HCT116 (cell line): ENCODE measurements around the gene PLA2G2C. TPM values are rescaled to one million over a fixed set of nuclear protein-coding genes. Genes with fewer than 3 reads are reported as not detected.

Experiments used
- ATAC-seq: fragments of 200-7000 bp; cut with Tn5 transposase; 2 replicates; pipeline ENCODE4 v1.9.1; 2020; ENCODE audit warnings: mild to moderate bottlenecking, moderate library complexity
- BruUV-seq: library from RNA; stranded (reverse); fragments of 400-500 nt; replicated peaks from 2 replicates; lab custom pipeline; 2021; lab: Mats Ljungman, UMichigan
- CTCF ChIA-PET: fragments of 300-600 bp; sonication (Branson Sonifier 250); formaldehyde crosslinking; loops from one replicate; lab custom pipeline; 2021; ENCODE audit warnings: antibody characterized with exemption; lab: Charles Lee
- POLR2A ChIA-PET: fragments of 300-600, 350-600 bp; sonication (Branson Sonifier 250); formaldehyde crosslinking; loops from one replicate; lab custom pipeline; 2021; ENCODE audit warnings: antibody characterized with exemption; lab: Charles Lee
- RAD21 ChIA-PET, 2 experiments: fragments of 300-600 bp; sonication (Branson Sonifier 250); formaldehyde crosslinking; loops; one replicate each; lab custom pipeline; 2023; ENCODE audit warnings: low total read pairs in 2 of 2; ENCODE audit not compliant: uncharacterized antibody in 2 of 2, unreplicated experiment in 2 of 2, low non-redundant PET in 1 of 2; lab: Charles Lee
- DNase-seq: peaks from one replicate; pipeline ENCODE4 v3.0.0-alpha.2; 2010; ENCODE audit warnings: low read depth, low spot score
- H2AFZ ChIP-seq: fragments of 200-600 bp; shearing (Covaris generic), sonication (generic); 2 replicates; pipeline ENCODE4 v1.6.1; 2017; ENCODE audit warnings: low read depth, mixed run types, mixed read lengths, antibody characterized with exemption, low read length; ENCODE audit not compliant: poor library complexity, severe bottlenecking
- H3K27ac ChIP-seq: 2 replicates; pipeline ENCODE4 v1.5.1; 2012; ENCODE audit warnings: low read depth, low read length
- H3K27me3 ChIP-seq: fragments of 200-600 bp; sonication (generic); 2 replicates; pipeline ENCODE4 v1.6.1; 2016; ENCODE audit warnings: mixed run types, low read length, mixed read lengths; ENCODE audit not compliant: insufficient read depth
- H3K36me3 ChIP-seq, 2 experiments: fragments of 200-500 bp in 1 of 2; fragments of 200-600 bp in 1 of 2; sonication (Bioruptor generic) in 1 of 2; sonication (generic) in 1 of 2; 2 replicates each; pipeline versions ENCODE4 v1.5.1 to v1.6.1; 2014 to 2016; ENCODE audit warnings: low read length in 2 of 2, inconsistent platforms in 1 of 2, mixed read lengths in 1 of 2, mixed run types in 1 of 2; ENCODE audit not compliant: insufficient read depth in 2 of 2, control insufficient read depth in 1 of 2
- H3K4me1 ChIP-seq, 2 experiments: fragments of 200-600 bp in 1 of 2; sonication (generic) in 1 of 2; 2 replicates each; pipeline versions ENCODE4 v1.5.1 to v1.6.1; 2012 to 2017; ENCODE audit warnings: low read length in 2 of 2, inconsistent platforms in 1 of 2, mild to moderate bottlenecking in 1 of 2, mixed read lengths in 1 of 2, mixed run types in 1 of 2, moderate library complexity in 1 of 2; ENCODE audit not compliant: insufficient read depth in 2 of 2, control insufficient read depth in 1 of 2
- H3K4me2 ChIP-seq: fragments of 200-600 bp; sonication (generic); 2 replicates; pipeline ENCODE4 v1.6.1; 2017; ENCODE audit warnings: mixed run types, low read length, mixed read lengths
- H3K4me3 ChIP-seq, 2 experiments: fragments of 200-600 bp in 1 of 2; sonication (generic) in 1 of 2; replicated peaks in 1 of 2; 2 replicates each; pipeline ENCODE4 v1.5.1; 2011 to 2016; ENCODE audit warnings: low read length in 2 of 2, control low read depth in 1 of 2, low read depth in 1 of 2, mild to moderate bottlenecking in 1 of 2, mixed read lengths in 1 of 2, mixed run types in 1 of 2
- H3K79me2 ChIP-seq: fragments of 200-600 bp; sonication (generic); 2 replicates; pipeline ENCODE4 v1.6.1; 2017; ENCODE audit warnings: mild to moderate bottlenecking, mixed run types, low read length, moderate library complexity, mixed read lengths; ENCODE audit not compliant: insufficient read depth
- H3K9ac ChIP-seq: fragments of 200-600 bp; sonication (generic); 2 replicates; pipeline ENCODE4 v1.6.1; 2016; ENCODE audit warnings: low read length, mixed read lengths
- H3K9me2 ChIP-seq: fragments of 200-600 bp; sonication (generic), shearing (Covaris generic); 2 replicates; pipeline ENCODE4 v1.6.1; 2017; ENCODE audit warnings: mixed run types, mild to moderate bottlenecking, moderate library complexity; ENCODE audit not compliant: insufficient read depth
- H3K9me3 ChIP-seq, 2 experiments: fragments of 200-500 bp in 1 of 2; fragments of 200-600 bp in 1 of 2; sonication (Bioruptor generic) in 1 of 2; sonication (generic) in 1 of 2; 2 replicates each; pipeline ENCODE4 v1.6.1; 2014 to 2017; ENCODE audit warnings: low read length in 2 of 2, mixed read lengths in 2 of 2, inconsistent platforms in 1 of 2, low read depth in 1 of 2, mild to moderate bottlenecking in 1 of 2, mixed run types in 1 of 2, moderate library complexity in 1 of 2; ENCODE audit not compliant: control insufficient read depth in 1 of 2, insufficient read depth in 1 of 2
- H4K20me1 ChIP-seq: fragments of 200-600 bp; sonication (generic), shearing (Covaris generic); 2 replicates; pipeline ENCODE4 v1.6.1; 2017; ENCODE audit warnings: mixed run types, mild to moderate bottlenecking, moderate library complexity; ENCODE audit not compliant: insufficient read depth
- CBX3 ChIP-seq: IDR thresholded peaks from 2 replicates; pipeline ENCODE4 v1.6.1; 2012; ENCODE audit warnings: low read depth
- CTCF ChIP-seq, 3 experiments: fragments of 200-600 bp in 1 of 3; sonication (generic) in 1 of 3; IDR thresholded peaks in 2 of 3; conservative IDR thresholded peaks in 1 of 3; 2 replicates each; pipeline ENCODE4 v1.5.1; 2012 to 2017; ENCODE audit warnings: low read depth in 2 of 3, low read length in 2 of 3, antibody characterized with exemption in 1 of 3, borderline replicate concordance in 1 of 3, control low read depth in 1 of 3, mild to moderate bottlenecking in 1 of 3, mixed read lengths in 1 of 3, mixed run types in 1 of 3, moderate library complexity in 1 of 3; ENCODE audit not compliant: insufficient read depth in 1 of 3
- EGR1 ChIP-seq: IDR thresholded peaks from 2 replicates; pipeline ENCODE4 v1.6.1; 2012; ENCODE audit warnings: low read depth
- EZH2 ChIP-seq: fragments of 200-600 bp; sonication (generic); IDR thresholded peaks from 2 replicates; pipeline ENCODE4 v1.6.1; 2017; ENCODE audit warnings: antibody characterized with exemption, mixed run types
- FOSL1 ChIP-seq: IDR thresholded peaks from 2 replicates; pipeline ENCODE4 v1.6.1; 2012; ENCODE audit warnings: low read depth
- MAX ChIP-seq: IDR thresholded peaks from 2 replicates; pipeline ENCODE4 v1.6.1; 2012
- RAD21 ChIP-seq: IDR thresholded peaks from 2 replicates; pipeline ENCODE4 v1.6.1; 2012; ENCODE audit warnings: low read depth, mild to moderate bottlenecking
- SIN3A ChIP-seq: IDR thresholded peaks from 2 replicates; pipeline ENCODE4 v1.6.1; 2012; ENCODE audit warnings: low read depth
- SRF ChIP-seq: IDR thresholded peaks from 2 replicates; pipeline ENCODE4 v1.6.1; 2012; ENCODE audit warnings: low read depth
- TCF7L2 ChIP-seq: IDR thresholded peaks from 2 replicates; pipeline ENCODE4 v1.7.0; 2011; ENCODE audit warnings: borderline replicate concordance, inconsistent platforms; ENCODE audit not compliant: insufficient read depth, insufficient read length; ENCODE audit errors: extremely low read depth
- YY1 ChIP-seq: IDR thresholded peaks from 2 replicates; pipeline ENCODE4 v1.6.1; 2011; ENCODE audit warnings: low read length, low read depth, moderate library complexity, mild to moderate bottlenecking; ENCODE audit not compliant: insufficient replicate concordance; ENCODE audit errors: extremely low read depth
- intact Hi-C: fragments of 100-400 bp; cut with micrococcal nuclease; formaldehyde crosslinking; loops from 2 replicates; pipeline ENCODE4 v1.10.0; 2022
- total RNA-seq: library from RNA; stranded (reverse); gene quantifications from one replicate; pipeline ENCODE4 v1.2.1, GENCODE V29; 2021; ENCODE audit not compliant: unreplicated experiment

PLA2G2C gene
- total RNA-seq, 1 experiment from 2014 or later: not detected

GRCh38 chr1:20124456-20125057 is 61.8 kb downstream of the PLA2G2C start (continued):
- TF ChIP-seq SIN3A (no peak), MAX (no peak), CTCF (IDR thresholded peaks at IDR 0.05 in 2 of 3, conservative IDR thresholded peaks at IDR 0.05 in 1 of 3; ENCODE audit: borderline replicate concordance in 1 of 3, insufficient read depth in 1 of 3, low read depth in 2 of 3, low read length in 2 of 3) (no peak), TCF7L2 (no peak), FOSL1 (peak; percentile 90), EZH2 (no peak), EGR1 (no peak), YY1 (no peak), RAD21 (no peak)

GRCh38 chr1:20123722-20124455 is 62.4 kb downstream of the PLA2G2C start:
- peak; percentile 19; the same call in 1 of the 2 replicates for ATAC-seq
- Histone ChIP-seq H3K4me1 (peaks cover 9 to 21% of the 10 kb centered on the region in 2 experiments), H2AFZ (peak overlapping the region; percentile 60), H3K27me3 (no peaks in the 10 kb centered on the region), H4K20me1 (no peaks in the 10 kb centered on the region), H3K27ac (no peak overlapping the region), H3K4me3 (no peak overlapping the region), H3K9me3 (no peaks in the 10 kb centered on the region)
- DNase-seq: no peak
- TF ChIP-seq SRF (no peak), CBX3 (no peak), YY1 (no peak), RAD21 (no peak)
- TF ChIP-seq, all 23 proteins: peak for 0
- no peaks in the 10 kb centered on the region for H3K36me3 ChIP-seq
- ChIA-PET POLR2A (no interaction called here), RAD21 (interaction anchor here in 1 of 2 experiments (0.7 kb wide), 1 partner anchor 132 kb away, joined by 3 read pairs; no protein-coding TSS in a partner anchor), CTCF (interaction anchor here (1.4 kb wide), 1 partner anchor 22 kb away, joined by 3 read pairs; no protein-coding TSS in a partner anchor)
- no peaks in the 10 kb centered on the region for H3K79me2 ChIP-seq
- BruUV-seq: no TSS peak
- H3K9ac ChIP-seq: no peak overlapping the region
- no peaks in the 10 kb centered on the region for H3K9me2 ChIP-seq
- H3K4me2 ChIP-seq: peak overlapping the region; percentile 48
- intact Hi-C loops: no loop called here
